Measurements from ENCODE around the gene XYLT1.

XYLT1 gene

DNA sequence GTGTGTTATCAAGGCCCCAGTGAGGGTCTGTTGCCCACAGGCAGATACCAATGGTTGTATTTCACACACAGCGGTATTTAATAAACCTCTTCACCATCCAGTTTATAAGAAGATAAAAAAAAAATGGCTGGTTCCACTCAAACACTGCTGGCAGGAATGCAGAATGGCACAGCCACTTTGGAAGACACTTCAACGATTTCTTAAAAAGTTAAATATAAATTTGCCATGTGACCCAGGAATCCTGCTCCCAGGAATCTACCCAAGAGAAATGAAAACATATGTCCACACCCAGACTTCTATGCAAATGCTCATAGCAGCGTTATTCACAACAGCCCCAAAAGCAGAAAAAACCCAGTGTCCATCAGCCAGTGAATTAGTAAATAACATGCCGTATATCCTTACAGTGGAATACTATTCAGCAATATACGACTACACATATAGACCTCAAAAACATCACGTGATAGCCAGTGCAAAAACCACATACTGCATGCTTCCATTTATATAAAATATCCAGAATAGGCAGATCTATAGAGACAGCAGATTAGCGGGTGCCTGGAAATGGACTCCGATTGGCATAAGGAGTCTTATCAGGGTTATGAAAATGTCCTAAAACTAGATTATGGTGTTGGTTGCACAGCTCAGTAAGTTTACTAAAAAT lies 38.7 kb downstream of the XYLT1 start:
- H3K9me3 ChIP-seq (ENCODE audit: control insufficient read depth in 2 of 2, low read length in 2 of 2): no peaks in the 10 kb centered on the region
- no peaks in the 10 kb centered on the region for H3K36me3 ChIP-seq (ENCODE audit: control insufficient read depth in 2 of 2, insufficient read depth in 2 of 2, low read length in 2 of 2)
- no peak overlapping the region for H3K27ac ChIP-seq (ENCODE audit: low read length)
- peaks cover 5% of the 10 kb centered on the region for H3K4me1 ChIP-seq (ENCODE audit: control insufficient read depth, insufficient read depth, low read length)
- H3K4me3 ChIP-seq (ENCODE audit: low read length in 2 of 2): no peak overlapping the region
- no peaks in the 10 kb centered on the region for H3K27me3 ChIP-seq (ENCODE audit: control insufficient read depth in 1 of 2, insufficient read depth in 2 of 2, low read length in 2 of 2)
- no peak overlapping the region for H3K9ac ChIP-seq (ENCODE audit: low read length in 2 of 2)

DNA sequence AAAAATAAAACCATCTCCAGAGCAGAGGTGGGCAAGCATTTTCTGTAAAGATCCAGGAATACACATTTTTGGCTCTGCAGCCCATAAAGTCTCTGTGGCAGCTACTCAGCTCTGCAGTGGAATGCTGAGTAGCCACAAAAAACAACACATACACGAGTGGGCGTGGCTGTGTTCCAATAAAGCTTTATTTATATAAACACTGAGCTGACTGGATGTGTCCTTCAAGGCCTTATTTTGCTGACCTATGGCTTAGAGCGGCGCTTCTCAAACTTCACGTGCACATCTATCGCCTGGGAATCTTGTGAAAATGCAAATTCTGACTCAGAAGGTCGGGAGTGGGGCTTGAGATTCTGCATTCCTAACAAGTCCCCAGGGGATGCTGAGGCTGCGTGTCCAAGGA lies 39.7 kb downstream of the XYLT1 start:
- Histone ChIP-seq H3K9me3 (ENCODE audit: control insufficient read depth in 2 of 2, low read length in 2 of 2) (no peaks in the 10 kb centered on the region), H3K27ac (ENCODE audit: low read length) (no peak overlapping the region), H3K9ac (ENCODE audit: low read length in 2 of 2) (no peak overlapping the region), H3K27me3 (ENCODE audit: control insufficient read depth in 1 of 2, insufficient read depth in 2 of 2, low read length in 2 of 2) (no peaks in the 10 kb centered on the region), H3K36me3 (ENCODE audit: control insufficient read depth in 2 of 2, insufficient read depth in 2 of 2, low read length in 2 of 2) (no peaks in the 10 kb centered on the region), H3K4me1 (ENCODE audit: control insufficient read depth, insufficient read depth, low read length) (peaks cover 3% of the 10 kb centered on the region), H3K4me3 (ENCODE audit: low read length in 2 of 2) (no peak overlapping the region)

DNA sequence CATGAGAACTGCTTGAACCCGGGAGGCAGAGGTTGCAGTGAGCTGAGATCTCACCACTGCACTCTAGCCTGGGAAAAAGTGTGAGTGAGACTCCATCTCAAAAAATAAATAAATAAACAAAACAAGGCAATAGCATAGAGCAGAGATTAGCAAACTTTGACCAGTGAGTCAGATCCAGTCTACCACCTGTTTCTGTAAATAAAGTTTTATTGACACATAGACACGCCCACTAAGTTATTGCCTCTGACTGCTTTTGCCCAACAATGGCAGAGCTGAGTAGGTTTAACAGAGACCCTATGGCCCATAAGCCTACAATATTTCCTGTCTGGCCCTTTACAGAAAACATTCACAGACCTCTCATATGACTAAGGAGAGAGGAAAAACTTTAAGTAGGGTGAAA lies 44.3 kb downstream of the XYLT1 start:
- Histone ChIP-seq H3K4me1 (ENCODE audit: control insufficient read depth, insufficient read depth, low read length) (no peaks in the 10 kb centered on the region), H3K4me3 (ENCODE audit: low read length in 2 of 2) (no peak overlapping the region), H3K36me3 (ENCODE audit: control insufficient read depth in 2 of 2, insufficient read depth in 2 of 2, low read length in 2 of 2) (no peaks in the 10 kb centered on the region), H3K27ac (ENCODE audit: low read length) (no peak overlapping the region), H3K27me3 (ENCODE audit: control insufficient read depth in 1 of 2, insufficient read depth in 2 of 2, low read length in 2 of 2) (no peaks in the 10 kb centered on the region), H3K9me3 (ENCODE audit: control insufficient read depth in 2 of 2, low read length in 2 of 2) (no peaks in the 10 kb centered on the region), H3K9ac (ENCODE audit: low read length in 2 of 2) (no peak overlapping the region)

DNA sequence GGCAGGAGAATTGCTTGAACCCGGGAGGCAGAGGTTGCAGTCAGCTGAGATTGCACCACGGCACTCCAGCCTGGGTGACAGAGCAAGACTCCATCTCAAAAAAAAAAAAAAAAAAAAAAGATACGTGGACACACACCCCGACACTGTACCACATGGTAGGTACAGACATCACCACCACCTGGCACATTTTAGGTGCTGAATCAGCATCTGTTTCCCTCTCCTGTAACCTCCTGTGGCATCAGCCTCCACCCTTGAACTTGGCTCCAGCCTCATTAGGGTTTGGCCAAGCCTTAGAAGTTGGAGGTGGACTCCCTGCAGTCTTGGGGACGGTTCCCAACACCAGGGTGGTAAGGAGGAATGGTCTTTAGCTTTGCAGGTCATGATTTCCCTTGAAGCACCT lies 46.0 kb downstream of the XYLT1 start:
- H3K27ac ChIP-seq (ENCODE audit: low read length): no peak overlapping the region
- no peak overlapping the region for H3K9ac ChIP-seq (ENCODE audit: low read length in 2 of 2)
- H3K4me3 ChIP-seq (ENCODE audit: low read length in 2 of 2): no peak overlapping the region
- no peaks in the 10 kb centered on the region for H3K4me1 ChIP-seq (ENCODE audit: control insufficient read depth, insufficient read depth, low read length)
- H3K9me3 ChIP-seq (ENCODE audit: control insufficient read depth in 2 of 2, low read length in 2 of 2): no peaks in the 10 kb centered on the region
- H3K36me3 ChIP-seq (ENCODE audit: control insufficient read depth in 2 of 2, insufficient read depth in 2 of 2, low read length in 2 of 2): no peaks in the 10 kb centered on the region
- no peaks in the 10 kb centered on the region for H3K27me3 ChIP-seq (ENCODE audit: control insufficient read depth in 1 of 2, insufficient read depth in 2 of 2, low read length in 2 of 2)

DNA sequence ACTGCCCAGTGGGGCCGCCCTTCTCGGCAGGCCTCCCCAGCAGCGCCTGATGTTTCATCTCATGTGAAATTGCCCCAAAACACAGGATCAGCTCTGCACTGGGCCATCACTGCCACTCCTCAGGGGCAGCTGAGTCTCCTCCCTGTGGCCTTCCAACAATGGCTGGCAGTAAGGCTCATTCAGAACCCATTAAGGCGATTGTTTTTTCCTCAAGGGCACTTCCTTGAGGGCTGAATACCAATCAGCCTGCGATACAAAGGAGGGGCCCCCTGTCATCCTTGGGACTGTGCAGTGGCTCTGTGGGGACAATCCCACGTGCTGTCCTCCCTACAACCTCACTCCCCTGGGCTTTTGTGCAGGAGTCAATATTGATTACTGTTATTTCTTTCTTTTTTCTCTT lies 47.5 kb downstream of the XYLT1 start:
- no peak overlapping the region for H3K27ac ChIP-seq (ENCODE audit: low read length)
- H3K27me3 ChIP-seq (ENCODE audit: control insufficient read depth in 1 of 2, insufficient read depth in 2 of 2, low read length in 2 of 2): no peaks in the 10 kb centered on the region
- H3K9me3 ChIP-seq (ENCODE audit: control insufficient read depth in 2 of 2, low read length in 2 of 2): no peaks in the 10 kb centered on the region
- H3K9ac ChIP-seq (ENCODE audit: low read length in 2 of 2): no peak overlapping the region
- no peaks in the 10 kb centered on the region for H3K36me3 ChIP-seq (ENCODE audit: control insufficient read depth in 2 of 2, insufficient read depth in 2 of 2, low read length in 2 of 2)
- no peak overlapping the region for H3K4me3 ChIP-seq (ENCODE audit: low read length in 2 of 2)
- H3K4me1 ChIP-seq (ENCODE audit: control insufficient read depth, insufficient read depth, low read length): no peaks in the 10 kb centered on the region

DNA sequence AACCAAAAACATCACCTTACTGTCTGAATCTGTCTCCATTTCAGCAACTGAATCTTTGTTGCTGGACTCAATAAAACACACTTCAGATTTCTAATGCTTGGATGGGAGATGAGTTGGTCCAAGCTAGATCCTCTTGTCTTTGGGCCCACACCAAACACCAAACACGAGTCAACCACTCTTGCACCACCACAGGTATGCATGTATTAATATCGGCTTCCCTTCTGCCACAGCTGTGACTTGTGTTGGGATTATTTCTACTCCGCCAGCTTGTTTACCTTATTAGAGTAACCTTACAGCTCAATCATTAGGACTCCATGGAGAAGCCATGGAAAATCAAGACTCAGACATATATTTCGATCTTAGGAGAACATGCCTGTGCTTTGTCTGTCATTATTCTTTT lies 49.9 kb downstream of the XYLT1 start:
- Histone ChIP-seq H3K4me3 (ENCODE audit: low read length in 2 of 2) (no peak overlapping the region), H3K9me3 (ENCODE audit: control insufficient read depth in 2 of 2, low read length in 2 of 2) (no peaks in the 10 kb centered on the region), H3K9ac (ENCODE audit: low read length in 2 of 2) (no peak overlapping the region), H3K4me1 (ENCODE audit: control insufficient read depth, insufficient read depth, low read length) (peaks cover 12% of the 10 kb centered on the region), H3K27ac (ENCODE audit: low read length) (no peak overlapping the region), H3K27me3 (ENCODE audit: control insufficient read depth in 1 of 2, insufficient read depth in 2 of 2, low read length in 2 of 2) (no peaks in the 10 kb centered on the region), H3K36me3 (ENCODE audit: control insufficient read depth in 2 of 2, insufficient read depth in 2 of 2, low read length in 2 of 2) (no peaks in the 10 kb centered on the region)

DNA sequence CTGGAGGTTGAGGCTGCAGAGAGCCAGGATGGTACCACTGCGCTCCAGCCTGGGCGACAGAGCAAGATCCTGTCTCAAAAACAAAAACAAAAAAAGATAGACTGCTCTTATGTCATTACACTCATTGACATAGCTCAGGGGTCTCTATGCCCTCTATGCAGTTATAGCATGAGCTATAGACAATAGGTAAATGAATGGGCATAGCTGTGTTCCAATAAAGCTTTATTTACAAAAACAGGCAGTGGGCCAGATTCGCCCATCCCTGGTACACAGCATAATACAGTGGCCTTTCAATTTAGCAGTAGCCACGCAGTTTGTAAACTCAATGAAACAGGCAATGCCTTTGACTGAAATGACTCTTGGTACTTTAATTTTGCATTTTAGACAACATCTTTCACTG lies 51.5 kb downstream of the XYLT1 start:
- no peak overlapping the region for H3K27ac ChIP-seq (ENCODE audit: low read length)
- H3K4me3 ChIP-seq (ENCODE audit: low read length in 2 of 2): no peak overlapping the region
- H3K4me1 ChIP-seq (ENCODE audit: control insufficient read depth, insufficient read depth, low read length): peaks cover 13% of the 10 kb centered on the region
- H3K9ac ChIP-seq (ENCODE audit: low read length in 2 of 2): no peak overlapping the region
- H3K9me3 ChIP-seq (ENCODE audit: control insufficient read depth in 2 of 2, low read length in 2 of 2): no peaks in the 10 kb centered on the region
- no peaks in the 10 kb centered on the region for H3K27me3 ChIP-seq (ENCODE audit: control insufficient read depth in 1 of 2, insufficient read depth in 2 of 2, low read length in 2 of 2)
- H3K36me3 ChIP-seq (ENCODE audit: control insufficient read depth in 2 of 2, insufficient read depth in 2 of 2, low read length in 2 of 2): no peaks in the 10 kb centered on the region

DNA sequence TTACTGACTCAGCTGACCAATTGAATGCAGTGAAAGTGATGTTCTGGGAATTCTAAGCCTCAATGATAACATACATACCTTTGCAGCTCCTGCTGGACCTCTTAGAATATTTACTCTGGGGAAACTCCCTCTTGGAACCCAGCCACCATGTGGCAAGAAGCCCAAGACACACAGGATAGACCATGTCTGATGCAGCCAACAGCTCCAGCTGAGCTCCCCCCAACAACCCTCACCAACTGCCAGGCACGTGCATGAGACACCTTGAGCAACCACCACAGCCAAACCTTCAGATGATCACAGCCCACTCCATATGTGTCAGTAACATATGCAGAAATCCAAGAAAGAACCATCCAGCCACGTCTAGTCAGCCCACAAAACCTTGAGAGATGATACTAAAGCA lies 53.0 kb downstream of the XYLT1 start:
- H3K36me3 ChIP-seq (ENCODE audit: control insufficient read depth in 2 of 2, insufficient read depth in 2 of 2, low read length in 2 of 2): no peaks in the 10 kb centered on the region
- no peaks in the 10 kb centered on the region for H3K9me3 ChIP-seq (ENCODE audit: control insufficient read depth in 2 of 2, low read length in 2 of 2)
- H3K4me1 ChIP-seq (ENCODE audit: control insufficient read depth, insufficient read depth, low read length): peaks cover 13% of the 10 kb centered on the region
- no peak overlapping the region for H3K27ac ChIP-seq (ENCODE audit: low read length)
- H3K9ac ChIP-seq (ENCODE audit: low read length in 2 of 2): no peak overlapping the region
- H3K27me3 ChIP-seq (ENCODE audit: control insufficient read depth in 1 of 2, insufficient read depth in 2 of 2, low read length in 2 of 2): no peaks in the 10 kb centered on the region
- no peak overlapping the region for H3K4me3 ChIP-seq (ENCODE audit: low read length in 2 of 2)

DNA sequence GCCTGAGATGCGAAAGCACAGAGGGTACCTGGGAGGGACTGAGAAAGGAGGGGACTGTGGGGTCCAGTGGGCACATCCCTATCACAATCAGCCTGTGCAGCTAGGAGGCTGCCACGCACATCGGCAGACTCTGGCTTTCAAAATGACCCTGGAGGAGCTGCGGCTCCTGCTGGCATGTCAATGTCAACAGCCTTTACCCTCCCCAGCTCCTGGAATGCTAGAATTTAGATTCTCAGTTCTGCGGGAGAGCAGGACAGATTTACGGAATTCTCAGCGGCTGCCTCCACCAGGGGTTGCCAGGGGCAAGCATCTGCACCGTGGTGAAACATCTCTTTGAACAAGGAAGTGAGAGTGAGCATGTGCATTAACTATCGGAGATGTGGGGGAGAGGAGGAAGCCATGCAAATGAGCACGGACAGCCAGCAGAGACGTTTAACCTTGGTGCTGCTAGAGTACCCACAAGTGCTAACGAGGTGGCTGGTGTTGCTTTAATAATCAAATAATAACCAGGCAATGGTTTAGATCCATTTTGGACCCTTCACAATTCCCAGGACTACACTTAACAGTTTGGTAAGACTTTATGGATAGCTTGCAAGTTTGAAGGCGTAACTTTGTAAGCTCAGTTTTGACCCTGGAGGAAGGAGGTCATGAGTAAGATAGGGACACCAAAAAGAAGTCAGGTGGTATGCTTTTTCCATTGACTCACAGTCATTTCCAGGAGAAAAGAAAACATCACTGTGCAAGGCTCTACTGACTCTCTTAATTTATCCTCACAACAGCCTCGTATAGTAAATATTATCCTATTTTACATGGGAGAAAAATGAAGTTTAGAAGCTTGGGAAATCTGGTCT lies 54.1 kb downstream of the XYLT1 start:
- H3K27ac ChIP-seq (ENCODE audit: low read length): no peak overlapping the region
- peak overlapping the region; percentile 24 to 29 for H3K9ac ChIP-seq (ENCODE audit: low read length in 2 of 2)
- H3K4me3 ChIP-seq (ENCODE audit: low read length in 2 of 2): peak overlapping the region; percentile 31 to 54
- H3K36me3 ChIP-seq (ENCODE audit: control insufficient read depth in 2 of 2, insufficient read depth in 2 of 2, low read length in 2 of 2): no peaks in the 10 kb centered on the region
- H3K9me3 ChIP-seq (ENCODE audit: control insufficient read depth in 2 of 2, low read length in 2 of 2): no peaks in the 10 kb centered on the region
- no peaks in the 10 kb centered on the region for H3K27me3 ChIP-seq (ENCODE audit: control insufficient read depth in 1 of 2, insufficient read depth in 2 of 2, low read length in 2 of 2)
- H3K4me1 ChIP-seq (ENCODE audit: control insufficient read depth, insufficient read depth, low read length): peaks cover 13% of the 10 kb centered on the region

DNA sequence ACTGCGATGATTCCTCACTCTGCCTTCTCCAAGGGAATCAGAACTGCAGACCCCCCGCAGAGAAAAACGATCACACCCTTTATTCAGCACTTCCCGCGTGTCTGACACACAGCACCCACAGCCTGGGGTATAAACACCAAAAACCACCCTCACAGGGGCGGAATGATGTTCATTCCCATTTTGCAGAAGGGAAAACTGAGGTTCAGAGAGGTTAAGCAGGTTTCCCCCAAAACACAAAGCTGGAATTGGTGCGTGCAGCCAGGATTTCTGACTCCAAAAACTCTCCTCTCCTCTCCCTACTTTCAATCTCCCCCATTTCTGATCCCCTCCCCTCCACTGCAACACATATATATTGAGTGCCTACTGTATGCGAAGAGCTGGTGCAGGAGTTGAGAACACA lies 55.8 kb downstream of the XYLT1 start:
- Histone ChIP-seq H3K4me3 (ENCODE audit: low read length in 2 of 2) (no peak overlapping the region), H3K9me3 (ENCODE audit: control insufficient read depth in 2 of 2, low read length in 2 of 2) (no peaks in the 10 kb centered on the region), H3K27ac (ENCODE audit: low read length) (no peak overlapping the region)

DNA sequence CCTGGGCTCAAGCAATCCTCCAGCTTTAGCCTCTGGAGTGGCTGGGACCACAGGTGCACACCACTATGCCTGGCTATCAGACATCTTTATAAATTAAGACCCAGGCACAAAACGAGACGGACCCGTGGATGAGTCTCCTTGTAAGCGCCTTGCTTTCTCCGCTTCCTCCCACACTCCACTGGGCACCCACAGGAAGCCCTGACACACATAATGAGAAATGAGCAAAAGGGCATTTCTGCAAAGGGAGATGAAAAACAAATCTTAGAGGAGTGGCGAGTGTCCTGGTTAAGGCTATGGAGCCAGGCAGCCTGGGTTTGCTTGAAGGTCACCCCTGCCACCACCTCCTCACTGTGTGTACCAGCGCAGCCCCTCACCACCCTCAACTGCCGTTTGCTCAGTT lies 56.3 kb downstream of the XYLT1 start:
- Histone ChIP-seq H3K36me3 (ENCODE audit: control insufficient read depth in 2 of 2, insufficient read depth in 2 of 2, low read length in 2 of 2) (no peaks in the 10 kb centered on the region), H3K4me3 (ENCODE audit: low read length in 2 of 2) (no peak overlapping the region), H3K27ac (ENCODE audit: low read length) (no peak overlapping the region), H3K4me1 (ENCODE audit: control insufficient read depth, insufficient read depth, low read length) (peaks cover 13% of the 10 kb centered on the region), H3K9me3 (ENCODE audit: control insufficient read depth in 2 of 2, low read length in 2 of 2) (no peaks in the 10 kb centered on the region), H3K9ac (ENCODE audit: low read length in 2 of 2) (no peak overlapping the region), H3K27me3 (ENCODE audit: control insufficient read depth in 1 of 2, insufficient read depth in 2 of 2, low read length in 2 of 2) (no peaks in the 10 kb centered on the region)

More for the DNA sequence above, 55.8 kb downstream of the XYLT1 start:
- H3K4me1 ChIP-seq (ENCODE audit: control insufficient read depth, insufficient read depth, low read length): peaks cover 13% of the 10 kb centered on the region
- no peak overlapping the region for H3K9ac ChIP-seq (ENCODE audit: low read length in 2 of 2)
- no peaks in the 10 kb centered on the region for H3K27me3 ChIP-seq (ENCODE audit: control insufficient read depth in 1 of 2, insufficient read depth in 2 of 2, low read length in 2 of 2)
- no peaks in the 10 kb centered on the region for H3K36me3 ChIP-seq (ENCODE audit: control insufficient read depth in 2 of 2, insufficient read depth in 2 of 2, low read length in 2 of 2)

Data from stomach smooth muscle (tissue), 2 donors.